ENCODE measurements around the gene STXBP6.

- TF ChIP-seq CTCF (conservative IDR thresholded peaks at IDR 0.05) (no peak), EZH2 (IDR thresholded peaks at IDR 0.05; ENCODE audit: low read depth) (no peak)
Observed at GRCh38 chr14:24887623-24888304, 162.2 kb downstream of the STXBP6 start.

Data from PC-9 (cell line).